ENCODE measurements around the gene CRELD2.

The CRELD2 gene

DNA sequence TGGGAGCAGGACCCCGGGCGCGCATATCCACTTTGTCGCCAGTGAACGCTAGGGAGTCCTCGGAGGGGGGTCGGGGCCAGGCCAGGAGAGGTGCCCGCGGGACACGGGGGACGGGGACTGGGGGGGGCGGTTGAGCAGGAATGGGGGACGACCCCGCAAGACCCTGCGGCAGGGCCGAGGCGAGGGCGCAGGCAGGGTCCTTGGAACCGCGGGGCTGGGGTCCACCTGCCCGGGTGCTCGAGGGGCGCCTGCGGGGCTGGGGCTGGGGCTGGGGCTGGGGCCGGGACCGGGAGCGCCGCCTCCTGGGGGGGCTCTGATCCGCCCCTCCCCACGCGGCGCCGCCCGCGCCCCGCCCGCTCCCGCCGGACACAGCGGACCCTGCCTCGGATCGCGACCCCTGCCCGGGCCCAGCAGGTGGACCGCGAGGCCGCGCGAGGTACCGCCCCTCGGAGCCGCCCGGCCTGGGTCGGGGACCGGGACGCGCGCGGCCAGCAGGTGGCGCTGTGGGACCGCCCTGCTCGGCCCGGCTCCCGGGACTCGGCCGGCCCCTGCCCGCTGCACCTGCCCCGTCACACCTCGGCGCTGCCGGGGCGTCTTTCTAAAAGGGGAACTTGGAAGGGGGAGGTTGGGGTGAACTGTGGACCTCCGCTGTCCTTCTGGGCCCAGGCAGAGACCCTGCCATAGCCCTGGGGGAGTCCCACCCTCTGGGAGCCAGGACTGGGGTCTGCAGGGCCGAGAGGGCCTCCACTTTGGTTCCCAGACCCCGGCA lies 11.0 kb downstream of the CRELD2 start:
- Mint-ChIP-seq H3K4me3 (peak overlapping the region; percentile 29 to 66), H3K27ac (no peak overlapping the region), H3K27me3 (no peaks in the 10 kb centered on the region), H3K9me3 (no peaks in the 10 kb centered on the region), H3K4me1 (peaks cover 71% of the 10 kb centered on the region)
- ATAC-seq (peak; percentile 77), DNase-seq (peak; percentile 80 to 88)

DNA sequence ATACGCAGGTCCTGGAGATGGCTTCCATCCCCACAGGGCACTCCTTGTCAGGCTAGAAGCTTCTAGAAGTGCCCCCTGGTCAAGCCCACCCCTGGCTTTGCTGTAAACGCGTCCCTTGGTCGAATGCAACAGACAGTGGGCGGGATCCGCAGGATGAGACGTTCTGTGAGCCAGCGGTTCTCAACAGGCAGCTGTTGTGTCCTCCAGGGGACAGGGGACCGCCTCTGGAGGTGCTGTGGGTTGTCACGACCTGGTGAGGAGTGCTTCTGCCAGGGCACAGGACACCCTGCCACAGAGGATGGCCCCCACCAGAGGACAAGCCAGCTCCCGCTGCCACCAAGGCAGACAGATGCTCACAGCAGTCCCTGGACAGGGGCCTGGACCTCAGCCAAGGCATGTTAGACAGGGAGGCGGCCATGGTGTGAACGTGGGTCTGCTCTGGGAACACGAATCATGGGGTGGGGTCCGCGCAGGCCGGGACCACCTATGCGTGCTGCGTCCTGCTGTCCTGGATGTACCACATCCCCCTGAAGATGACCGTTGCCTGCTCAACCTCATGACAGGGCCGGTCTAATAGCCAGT lies 11.7 kb downstream of the CRELD2 start:
- ATAC-seq (no peak), DNase-seq (no peak)
- Mint-ChIP-seq H3K4me1 (peaks cover 64% of the 10 kb centered on the region), H3K27me3 (no peaks in the 10 kb centered on the region), H3K27ac (no peak overlapping the region), H3K4me3 (peak overlapping the region; percentile 19 to 53), H3K9me3 (no peaks in the 10 kb centered on the region)

DNA sequence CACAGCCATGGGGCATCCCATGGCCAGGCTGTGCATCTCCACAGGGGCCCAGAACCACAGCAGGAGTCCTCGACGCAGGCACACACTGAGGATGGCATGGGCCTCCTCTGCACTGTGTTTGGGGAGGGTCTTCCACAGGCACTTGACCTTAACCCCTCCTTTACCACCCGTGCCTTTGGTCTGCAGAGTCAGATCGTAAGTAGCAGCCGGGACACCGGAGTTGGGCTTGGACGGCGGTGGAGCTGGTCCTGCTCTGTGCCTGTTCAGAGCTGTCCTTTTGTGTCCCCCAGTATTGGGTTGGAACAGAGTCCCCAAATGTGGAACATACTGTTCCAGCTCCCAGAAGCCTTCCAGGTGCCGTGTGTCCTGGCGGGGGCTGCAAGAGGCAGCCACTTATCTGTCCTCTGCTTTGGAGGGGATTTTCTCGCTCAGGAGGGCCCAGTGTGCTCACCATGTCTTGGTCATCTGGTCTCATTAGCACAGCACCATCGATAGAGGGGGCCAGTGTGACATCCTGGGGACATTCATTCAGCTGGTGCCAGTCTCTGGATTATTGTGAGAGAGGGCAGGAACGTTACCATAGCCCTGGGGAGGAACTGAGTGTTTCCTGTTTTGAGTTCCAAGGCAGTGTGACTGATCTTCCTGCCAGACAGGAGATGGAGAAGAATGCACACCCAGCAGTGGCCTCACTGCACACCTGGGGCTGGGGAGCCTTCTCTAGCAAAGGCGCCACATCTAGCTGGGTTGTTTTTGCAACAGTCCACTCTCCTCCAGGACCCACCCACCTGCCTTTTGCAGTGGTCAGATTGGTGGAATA lies 12.4 kb downstream of the CRELD2 start:
- Mint-ChIP-seq H3K9me3 (no peaks in the 10 kb centered on the region), H3K27ac (no peak overlapping the region), H3K27me3 (no peaks in the 10 kb centered on the region), H3K4me3 (peak overlapping the region in 1 of 2 donors; percentile 23), H3K4me1 (peaks cover 57% of the 10 kb centered on the region)
- ATAC-seq: peak; percentile 21
- peak; percentile 55 to 67 for DNase-seq

DNA sequence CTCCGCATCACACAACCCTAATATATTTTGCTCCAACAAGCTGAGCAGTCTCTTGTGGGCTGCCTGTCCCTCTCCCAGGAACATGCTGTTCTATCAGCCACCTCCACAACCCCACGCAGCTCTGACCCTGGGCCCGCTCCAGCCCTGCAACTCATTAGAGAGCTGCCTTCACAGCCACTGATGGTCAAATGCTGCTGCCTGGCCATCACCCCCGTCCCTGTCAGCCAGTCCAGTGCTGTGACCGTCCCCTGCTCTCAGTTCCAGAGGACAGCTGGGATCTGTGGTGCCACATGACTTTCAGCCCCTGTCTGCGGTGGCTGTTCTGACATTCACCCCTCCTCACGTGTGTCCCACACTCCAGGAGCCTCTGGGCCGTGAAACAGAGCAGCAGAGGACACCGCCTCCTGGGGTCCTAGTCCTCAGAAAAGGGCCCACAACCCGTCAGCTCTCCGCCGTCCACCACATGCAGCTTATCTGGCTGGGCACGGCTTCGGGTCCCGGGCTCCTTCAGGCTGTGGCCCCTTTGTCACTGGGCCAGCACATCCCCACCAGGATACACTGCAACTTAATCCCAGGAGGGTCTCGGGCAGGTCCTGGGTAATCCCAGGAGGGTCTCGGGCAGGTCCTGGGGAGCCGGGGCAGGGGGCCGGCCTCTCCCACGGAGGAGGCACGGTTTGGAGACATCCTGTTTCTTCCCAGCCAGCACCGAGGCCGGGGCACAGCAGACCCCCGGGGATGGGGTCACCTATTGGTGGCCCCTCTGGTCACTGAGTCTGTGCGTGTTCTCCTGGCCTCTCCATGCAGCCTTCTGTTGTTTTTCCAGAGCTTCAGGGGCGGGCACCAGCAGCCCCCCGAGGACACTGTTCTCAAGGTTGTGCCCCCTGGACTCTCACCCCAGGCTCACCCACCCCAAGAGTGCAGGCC lies 15.1 kb downstream of the CRELD2 start:
- ATAC-seq (no peak), DNase-seq (no peak)
- Mint-ChIP-seq H3K4me3 (peak overlapping the region; percentile 81 to 87), H3K27me3 (no peaks in the 10 kb centered on the region), H3K4me1 (peaks cover 61% of the 10 kb centered on the region), H3K27ac (peak overlapping the region in 1 of 2 donors; percentile 45), H3K9me3 (no peaks in the 10 kb centered on the region)

DNA sequence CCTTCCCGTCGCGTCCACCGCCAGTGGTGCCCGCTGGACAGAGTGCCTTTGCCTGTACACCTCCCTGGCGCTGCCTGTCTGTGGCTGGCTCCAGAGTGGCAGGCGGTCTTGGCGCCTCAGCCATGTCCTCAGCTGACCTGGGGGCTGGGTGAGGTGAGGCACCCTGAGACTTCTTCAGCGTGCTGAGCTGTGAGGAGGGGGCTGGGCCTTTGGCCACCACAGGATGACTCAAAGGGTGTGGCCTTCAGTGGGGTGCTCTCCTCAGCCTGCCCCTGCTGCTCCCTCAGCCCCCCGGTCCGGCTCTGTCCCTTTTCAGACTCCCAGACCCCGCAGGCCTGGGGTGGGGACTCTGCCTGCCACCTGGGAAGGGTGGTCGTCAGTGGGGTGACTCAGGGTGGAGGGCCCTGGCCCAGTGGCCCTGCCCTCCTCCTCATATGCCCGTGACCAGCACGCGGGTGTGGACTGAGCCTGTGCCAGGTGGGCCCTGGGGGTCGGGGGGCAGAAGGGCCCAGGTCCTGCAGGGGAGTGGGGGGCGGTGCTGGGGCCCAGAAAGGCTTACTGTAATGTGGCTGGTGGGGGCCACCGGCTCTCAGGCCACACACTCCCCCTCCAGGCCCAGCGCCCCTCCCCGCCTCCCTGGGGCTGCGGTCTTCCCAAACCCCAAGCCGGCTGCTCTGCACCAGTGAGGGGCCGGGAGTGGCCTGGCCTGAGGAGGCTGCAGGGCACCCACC lies 15.9 kb downstream of the CRELD2 start:
- ATAC-seq (no peak), DNase-seq (no peak)
- Mint-ChIP-seq H3K9me3 (no peaks in the 10 kb centered on the region), H3K4me1 (peaks cover 69% of the 10 kb centered on the region), H3K4me3 (peak overlapping the region; percentile 81 to 87), H3K27ac (no peak overlapping the region), H3K27me3 (no peaks in the 10 kb centered on the region)

DNA sequence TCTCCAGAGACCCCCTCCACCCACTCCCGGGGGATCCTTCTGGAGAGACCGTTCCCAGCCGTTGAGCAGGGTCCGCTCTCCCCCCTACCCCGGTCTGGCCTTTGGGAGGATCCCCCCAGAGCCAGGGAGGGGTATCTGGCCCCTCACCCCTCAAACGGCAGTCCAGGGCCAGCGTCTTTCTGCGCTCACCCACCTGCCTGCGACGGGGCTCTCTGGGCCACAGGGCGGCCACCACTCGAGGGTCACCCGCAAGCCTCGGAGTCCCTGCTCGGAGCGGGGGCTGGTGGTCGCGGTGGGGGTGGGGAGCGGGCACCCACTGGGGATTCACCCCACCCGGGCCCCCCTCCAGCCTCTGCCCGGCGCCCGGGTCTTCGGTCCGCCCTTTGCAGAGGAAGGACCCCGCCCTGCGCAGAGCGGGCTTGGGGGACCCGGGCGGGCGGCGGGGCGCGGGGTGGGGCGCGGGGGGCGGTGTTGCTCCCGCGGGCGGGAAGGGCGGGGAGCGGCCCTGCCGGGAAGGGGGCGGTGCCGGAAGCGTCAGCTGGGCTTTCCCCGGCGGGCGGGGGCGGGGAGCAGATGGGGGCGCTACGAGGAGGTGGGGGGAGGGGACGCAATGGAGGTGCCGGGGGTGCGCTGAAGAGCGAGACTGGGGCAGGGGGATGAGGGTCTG lies 16.6 kb downstream of the CRELD2 start:
- Mint-ChIP-seq H3K4me1 (peaks cover 72% of the 10 kb centered on the region), H3K4me3 (peak overlapping the region; percentile 81 to 87), H3K27me3 (no peaks in the 10 kb centered on the region), H3K9me3 (no peaks in the 10 kb centered on the region), H3K27ac (peak overlapping the region; percentile 19 to 80)
- ATAC-seq (peak; percentile 16), DNase-seq (peak; percentile 75 to 90)

DNA sequence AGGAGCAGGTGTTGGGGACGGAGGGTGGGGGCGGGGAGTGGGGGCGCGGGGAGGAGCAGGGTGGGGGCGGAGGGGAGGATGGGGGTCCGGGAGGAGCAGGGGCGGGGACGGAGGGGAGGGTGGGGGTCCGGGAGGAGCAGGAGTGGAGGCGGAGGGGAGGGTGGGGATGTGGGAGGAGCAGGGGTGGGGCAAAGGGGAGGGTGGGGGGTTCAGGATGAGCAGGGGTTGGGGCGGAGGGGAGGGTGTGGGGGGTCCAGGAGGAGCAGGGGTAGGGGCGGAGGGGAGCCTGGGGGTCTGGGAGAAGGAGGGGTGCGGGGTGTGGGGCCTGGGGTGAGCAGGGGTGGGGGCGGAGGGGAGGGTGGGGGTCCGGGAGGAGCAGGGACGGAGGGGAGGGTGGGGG lies 17.1 kb downstream of the CRELD2 start:
- Mint-ChIP-seq H3K4me1 (peaks cover 67% of the 10 kb centered on the region), H3K27ac (peak overlapping the region in 1 of 2 donors; percentile 80)

DNA sequence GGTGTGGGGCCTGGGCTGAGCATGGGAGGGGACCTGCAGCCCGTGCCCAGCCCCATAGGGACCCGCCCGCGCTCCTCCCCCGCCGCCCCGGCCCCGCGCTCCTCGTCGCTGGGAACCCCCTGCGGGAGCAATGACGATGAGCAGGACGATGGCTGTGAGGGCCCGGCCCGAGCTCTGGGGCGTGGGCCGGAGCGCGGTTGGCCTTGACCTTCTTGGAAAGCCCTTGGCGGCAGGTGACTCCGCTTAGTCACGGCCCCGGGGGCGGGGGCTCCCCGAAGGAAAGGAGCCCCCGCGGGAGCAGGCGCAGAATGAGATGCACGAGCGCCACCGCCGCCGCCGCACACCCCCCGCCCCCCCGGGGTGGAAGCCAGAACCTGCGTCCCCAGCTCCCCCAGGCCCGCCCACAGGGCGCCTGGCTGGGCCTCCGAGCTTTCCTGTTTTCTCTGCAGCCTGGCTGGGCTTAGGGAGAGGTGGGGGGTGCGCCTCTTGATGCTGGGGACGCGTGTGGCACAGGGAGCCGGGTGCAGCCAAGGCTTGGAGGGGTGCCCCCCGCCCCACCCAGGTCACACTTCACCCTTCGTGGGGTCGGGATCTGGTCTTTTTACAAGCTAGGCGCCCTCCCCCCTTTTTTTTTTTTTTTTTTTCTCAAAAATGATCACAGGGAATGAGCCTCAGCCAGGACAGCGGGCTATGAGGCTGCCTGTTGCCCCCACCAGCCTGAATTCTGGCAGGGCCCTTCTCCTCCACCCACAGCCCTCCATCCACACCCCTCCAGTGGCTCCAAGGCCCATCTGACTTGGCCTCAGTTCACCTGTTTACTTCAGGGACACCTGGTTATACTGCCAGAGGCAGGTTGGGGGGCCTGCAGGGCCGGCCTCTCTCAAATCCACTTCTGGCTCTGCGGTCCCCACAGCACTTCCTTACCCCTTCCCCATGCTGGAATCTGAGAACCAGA lies 17.9 kb downstream of the CRELD2 start:
- H3K27ac Mint-ChIP-seq: peak overlapping the region; percentile 24 to 56
- H3K4me3 Mint-ChIP-seq: peak overlapping the region; percentile 80 to 82
- ATAC-seq: peak; percentile 91
- H3K27me3 Mint-ChIP-seq: no peaks in the 10 kb centered on the region
- peaks cover 0 to 7% of the 10 kb centered on the region in 2 donors for H3K9me3 Mint-ChIP-seq
- DNase-seq: peak; percentile 96 to 99
- H3K4me1 Mint-ChIP-seq: peaks cover 67% of the 10 kb centered on the region

More for the DNA sequence above, 17.1 kb downstream of the CRELD2 start:
- Mint-ChIP-seq H3K9me3 (no peaks in the 10 kb centered on the region), H3K27me3 (no peaks in the 10 kb centered on the region), H3K4me3 (peak overlapping the region; percentile 80 to 82)
- DNase-seq (no peak), ATAC-seq (no peak)

DNA sequence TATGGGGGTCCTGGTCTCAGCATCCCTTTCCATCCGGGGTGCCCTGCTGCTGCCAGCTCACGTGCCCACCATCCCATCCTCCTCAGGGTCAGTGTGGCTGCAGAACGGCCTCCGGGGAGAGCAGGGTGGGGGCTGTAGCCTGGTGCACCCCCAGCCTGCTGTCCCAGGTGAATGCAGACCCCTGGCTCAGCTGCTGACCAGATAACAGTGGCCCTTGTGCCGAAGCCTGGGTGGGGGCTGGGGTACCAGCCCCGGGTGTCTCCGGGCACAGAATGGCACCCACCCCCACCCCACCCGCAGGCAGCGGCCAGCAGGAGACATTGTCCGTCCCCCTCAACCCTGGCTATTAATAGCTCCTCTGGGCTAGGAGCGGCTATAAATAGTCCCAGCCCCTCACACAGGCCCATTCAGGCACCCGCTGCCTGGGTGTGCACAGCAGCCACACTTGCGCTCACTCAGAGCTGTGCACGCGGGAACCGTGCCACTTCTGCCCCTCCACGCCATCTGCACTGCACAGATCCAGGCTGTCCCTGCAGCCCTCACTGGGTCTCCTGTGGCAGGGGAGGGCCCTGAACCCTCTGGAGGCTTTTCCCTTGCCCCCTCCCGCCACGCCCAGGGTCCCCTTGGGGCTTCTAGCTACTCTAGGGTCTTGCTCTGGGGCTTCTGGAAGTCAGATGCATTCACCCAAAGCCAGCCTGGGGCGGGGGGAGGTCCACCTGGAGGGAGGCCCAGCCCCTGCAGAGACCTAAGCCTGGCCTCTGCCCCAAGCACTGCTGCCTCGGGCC lies 18.7 kb downstream of the CRELD2 start:
- DNase-seq: no peak

DNA sequence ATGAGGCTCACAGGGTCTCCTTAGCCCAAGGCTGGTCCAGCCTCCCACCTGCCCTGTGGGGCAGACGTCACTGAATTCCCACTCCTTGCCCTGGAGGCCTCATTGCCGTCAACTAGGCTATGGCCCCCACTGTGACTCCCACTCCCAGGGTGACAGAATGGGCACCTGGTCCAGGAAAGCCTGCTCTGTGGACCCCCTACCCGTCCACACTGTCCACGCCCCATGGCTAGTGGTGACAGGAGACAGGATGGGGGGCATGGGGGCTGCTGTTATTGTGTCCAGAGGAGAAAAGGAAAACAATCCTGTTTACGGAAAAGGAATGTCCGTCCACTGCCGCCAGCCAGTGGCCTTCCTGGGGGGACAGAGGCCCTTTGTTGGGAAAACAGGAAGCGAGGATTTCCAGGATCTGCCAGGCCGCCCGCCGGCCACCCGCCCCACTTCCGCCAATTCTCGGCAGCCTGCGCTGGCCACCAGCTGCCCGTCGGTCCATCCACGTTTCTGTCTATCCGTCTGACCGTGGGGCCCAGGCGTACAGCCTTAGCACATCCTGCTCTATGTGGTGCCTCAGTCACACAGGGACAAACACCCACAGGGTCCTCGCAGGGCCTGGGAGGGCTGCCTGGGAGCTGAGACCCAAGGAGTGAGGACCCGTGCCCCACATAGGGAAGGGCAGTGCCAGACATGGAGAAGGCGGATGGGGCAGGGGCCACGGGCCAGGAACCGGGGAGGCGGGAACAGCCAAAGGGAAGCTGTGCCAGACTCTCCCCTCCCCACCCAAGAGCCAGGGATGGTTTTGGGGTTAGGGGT lies 19.5 kb downstream of the CRELD2 start:
- Mint-ChIP-seq H3K4me3 (no peak overlapping the region), H3K4me1 (peaks cover 58% of the 10 kb centered on the region), H3K27ac (no peak overlapping the region), H3K9me3 (peaks cover 0 to 7% of the 10 kb centered on the region in 2 donors), H3K27me3 (no peaks in the 10 kb centered on the region)
- DNase-seq: no peak
- no peak for ATAC-seq

More for the DNA sequence above, 18.7 kb downstream of the CRELD2 start:
- peaks cover 64% of the 10 kb centered on the region for H3K4me1 Mint-ChIP-seq
- ATAC-seq: no peak
- H3K4me3 Mint-ChIP-seq: peak overlapping the region; percentile 80 to 82
- no peaks in the 10 kb centered on the region for H3K27me3 Mint-ChIP-seq
- peak overlapping the region; percentile 24 to 56 for H3K27ac Mint-ChIP-seq
- peaks cover 0 to 7% of the 10 kb centered on the region in 2 donors for H3K9me3 Mint-ChIP-seq

DNA sequence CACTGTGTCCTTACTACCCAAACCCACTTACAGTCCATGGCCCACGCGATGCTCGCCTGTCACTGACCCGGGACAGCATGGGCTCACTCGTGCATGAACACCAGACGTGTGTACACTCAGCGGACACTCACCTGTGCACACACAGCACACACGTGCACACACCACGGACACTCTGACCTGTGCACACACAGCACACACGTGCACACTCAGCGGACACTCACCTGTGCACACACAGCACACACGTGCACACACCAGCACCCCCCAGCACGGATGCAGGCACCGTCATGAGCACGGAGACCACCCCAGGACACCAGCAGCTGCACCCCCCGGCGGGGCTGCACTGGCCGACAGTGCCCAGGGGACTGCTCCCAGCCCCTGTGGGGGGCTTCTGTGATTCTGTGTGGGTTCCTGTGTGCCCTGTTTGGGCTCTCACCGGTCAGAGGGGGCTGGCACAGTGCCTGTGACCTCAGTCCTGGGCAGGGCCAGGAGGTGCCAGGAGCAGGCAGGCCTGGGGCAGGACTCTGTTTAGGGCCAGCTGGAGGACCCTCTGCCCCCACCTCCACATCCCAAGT lies 20.2 kb downstream of the CRELD2 start:
- Mint-ChIP-seq H3K27me3 (no peaks in the 10 kb centered on the region), H3K4me1 (peaks cover 55% of the 10 kb centered on the region), H3K27ac (no peak overlapping the region), H3K9me3 (peaks cover 0 to 7% of the 10 kb centered on the region in 2 donors), H3K4me3 (no peak overlapping the region)
- no peak for DNase-seq
- ATAC-seq: no peak

Data from stimulated activated naive CD8-positive, alpha-beta T cell treated with anti-CD3 and anti-CD28 coated beads, Interleukin-15, amount 100 ng/mL, for 72 hours (primary cell).